Pancreas (tissue), 10 donors: ENCODE measurements around the gene DDC. TPM values are rescaled to one million over a fixed set of nuclear protein-coding genes. Genes with fewer than 3 reads are reported as not detected.
A peak's percentile ranks its signal among the peaks of the same experiment; 100 is the strongest.
"Not testable (repeated sequence)": the region's sequence is repeated elsewhere in the genome, so short reads cannot be mapped to it uniquely, and the experiment has no call there.

Source experiments
- ATAC-seq, 4 donors: fragments of 200-7000 bp; cut with Tn5 transposase; one replicate each; pipeline versions ENCODE4 v1.8.0 to v1.9.1; 2020; ENCODE audit warnings: mild to moderate bottlenecking in 4 of 4, moderate library complexity in 4 of 4
- DNase-seq, 6 donors: peaks; one replicate each; pipeline ENCODE4 v3.0.0-alpha.2; 2020
- FAIRE-seq: peaks from 2 replicates; lab custom pipeline; 2012; peaks lifted over from hg19 to GRCh38; lab: Jason Lieb, UNC
- H3K27ac ChIP-seq, 4 donors: fragments of 200-600 bp; sonication (generic); 1 replicate in 3 of 4; 2 replicates in 1 of 4; pipeline versions ENCODE4 v1.5.0 to v1.8.0; 2020
- H3K27me3 ChIP-seq, 4 donors: fragments of 200-600 bp; one replicate each; pipeline ENCODE4 v1.8.0; 2021
- H3K36me3 ChIP-seq, 3 donors: fragments of 200-600 bp; sonication (generic) in 1 of 3; one replicate each; pipeline versions ENCODE4 v1.5.0 to v1.8.0; 2020 to 2021
- H3K4me1 ChIP-seq, 3 donors: fragments of 200-600 bp; one replicate each; pipeline ENCODE4 v1.8.0; 2021
- H3K4me3 ChIP-seq, 4 donors: fragments of 200-600 bp; sonication (generic) in 2 of 4; one replicate each; pipeline versions ENCODE4 v1.5.0 to v1.8.0; 2020 to 2021
- H3K9me3 ChIP-seq, 4 donors: fragments of 200-600 bp; one replicate each; pipeline ENCODE4 v1.8.0; 2021
- WGBS, 2 donors: extraction: QIAGEN DNeasy Blood & Tissue Kit; methylation state at CpG; one replicate each; pipeline ENCODE4 v1.1.7; 2013; 5-methylcytosine and 5-hydroxymethylcytosine counted together
- intact Hi-C, 3 donors: fragments of 100-400 bp; cut with DNase I; formaldehyde crosslinking; loops; one replicate each; pipeline versions ENCODE4 v1.11.1 to v1.14.2; 2022
- polyA plus RNA-seq, 2 donors: library from polyadenylated mRNA; stranded (reverse); fragments of 200-250 nt; gene quantifications; one replicate each; pipeline ENCODE4 v1.2.3, GENCODE V29; 2013
- total RNA-seq, 6 donors: library from RNA; stranded (reverse); fragmentation: NEBNext Ultra II Directional in 4 of 6; extraction: Animal tissue kit (Norgen Biotek cat#: 25700) in 4 of 6; gene quantifications; one replicate each; pipeline versions ENCODE4 v1.2.1 to v1.2.4, GENCODE V29; 2021 to 2023
- TF ChIP-seq, protein P1 (sequence below), 4 donors: fragments of 200-600 bp; sonication (generic) in 3 of 4; IDR thresholded peaks; one replicate each; pipeline versions ENCODE4 v1.5.0 to v1.8.0; 2021; ENCODE audit warnings: antibody characterized with exemption in 4 of 4
- donor health status: healthy with polysubstance abuse.
- donor health status: DM: no; HTN: no; CAD: no; lungs with moderate emphysema.
- donor health status: DM: no; HTN: no; CAD: no.
- donor health status: control.
- donor health status: control.
- donor health status: Bipolar disorder and iron deficiency.
- donor health status: DM: yes; HTN: yes; CAD: no.
- donor health status: DM: no; HTN: no; CAD: no.
- donor health status: DM: no; HTN: no; CAD: no.
- donor health status: DM: yes; HTN: yes; CAD: no.

DDC gene
- total and polyA plus RNA-seq, 8 donors = 2.7 to 25.2 (median 12.0) TPM

DNA sequence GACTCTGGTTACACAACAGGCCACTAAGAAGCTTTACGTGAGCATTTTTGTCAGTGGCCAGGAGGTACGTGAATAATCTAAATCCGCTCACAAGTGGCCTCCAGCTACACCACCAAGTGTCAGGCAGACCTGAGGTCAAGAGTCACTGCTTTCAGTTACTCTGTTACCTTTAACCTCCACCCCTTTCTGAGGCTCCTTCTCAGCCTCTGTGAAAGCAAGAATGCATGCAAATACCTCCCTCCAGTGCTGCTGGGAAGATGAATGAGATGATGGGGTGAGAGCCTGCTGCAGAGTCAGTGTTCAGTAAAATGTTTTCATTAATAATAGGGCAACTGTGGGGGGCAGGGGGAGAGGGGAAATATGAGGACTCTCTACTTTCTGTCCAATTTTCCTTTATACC, 11.2 kb downstream of the DDC start:
- no peak for ATAC-seq
- intact Hi-C loops = no loop called here
- Histone ChIP-seq H3K27ac (no peak overlapping the region), H3K36me3 (no peaks in the 10 kb centered on the region), H3K4me3 (no peak overlapping the region), H3K4me1 (peaks cover 7 to 20% (median 14%) of the 10 kb centered on the region in 3 donors), H3K9me3 (no peaks in the 10 kb centered on the region), H3K27me3 (no peaks in the 10 kb centered on the region)
- no peak for FAIRE-seq
- TF ChIP-seq, protein P1, sequence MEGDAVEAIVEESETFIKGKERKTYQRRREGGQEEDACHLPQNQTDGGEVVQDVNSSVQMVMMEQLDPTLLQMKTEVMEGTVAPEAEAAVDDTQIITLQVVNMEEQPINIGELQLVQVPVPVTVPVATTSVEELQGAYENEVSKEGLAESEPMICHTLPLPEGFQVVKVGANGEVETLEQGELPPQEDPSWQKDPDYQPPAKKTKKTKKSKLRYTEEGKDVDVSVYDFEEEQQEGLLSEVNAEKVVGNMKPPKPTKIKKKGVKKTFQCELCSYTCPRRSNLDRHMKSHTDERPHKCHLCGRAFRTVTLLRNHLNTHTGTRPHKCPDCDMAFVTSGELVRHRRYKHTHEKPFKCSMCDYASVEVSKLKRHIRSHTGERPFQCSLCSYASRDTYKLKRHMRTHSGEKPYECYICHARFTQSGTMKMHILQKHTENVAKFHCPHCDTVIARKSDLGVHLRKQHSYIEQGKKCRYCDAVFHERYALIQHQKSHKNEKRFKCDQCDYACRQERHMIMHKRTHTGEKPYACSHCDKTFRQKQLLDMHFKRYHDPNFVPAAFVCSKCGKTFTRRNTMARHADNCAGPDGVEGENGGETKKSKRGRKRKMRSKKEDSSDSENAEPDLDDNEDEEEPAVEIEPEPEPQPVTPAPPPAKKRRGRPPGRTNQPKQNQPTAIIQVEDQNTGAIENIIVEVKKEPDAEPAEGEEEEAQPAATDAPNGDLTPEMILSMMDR (IDR thresholded peaks at IDR 0.05) = no peak
- 56 to 57% methylated on average over 3 of the region's 3 CpGs for WGBS, 2 donors
- no peak for DNase-seq

DNA sequence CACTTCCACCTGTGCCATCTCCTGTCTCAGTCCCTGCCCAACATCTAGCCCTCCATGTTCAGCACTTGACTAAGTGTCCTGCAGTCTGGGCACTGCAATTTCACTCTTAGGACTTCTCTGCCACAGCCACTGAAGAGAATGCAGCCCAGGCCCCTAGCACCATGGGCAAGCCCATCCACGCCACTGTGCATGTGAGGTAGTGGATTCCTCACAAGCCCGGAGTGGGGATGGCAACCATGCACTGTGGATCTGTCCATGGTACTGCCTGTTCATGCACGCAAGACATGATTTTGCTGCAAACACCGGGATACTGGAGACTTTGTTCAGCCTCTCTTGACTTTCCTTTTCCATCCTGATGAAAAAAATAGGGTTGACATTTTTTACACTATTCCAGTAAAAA, 12.3 kb downstream of the DDC start:
- no peaks in the 10 kb centered on the region for H3K27me3 ChIP-seq
- 32 to 34% methylated on average over 4 of the region's 4 CpGs for whole genome bisulfite sequencing, 2 donors
- peak; percentile 66 to 86 (median 73) for ATAC-seq
- no peak overlapping the region for H3K27ac ChIP-seq
- no peak for FAIRE-seq
- DNase-seq = peak in 4 of 6 donors; percentile 31 to 59 (median 46)
- intact Hi-C loops = no loop called here
- H3K36me3 ChIP-seq = no peaks in the 10 kb centered on the region
- H3K4me3 ChIP-seq = no peak overlapping the region
- TF ChIP-seq, protein P1 (IDR thresholded peaks at IDR 0.05) = no peak
- no peaks in the 10 kb centered on the region for H3K9me3 ChIP-seq
- peaks cover 7 to 20% (median 14%) of the 10 kb centered on the region in 3 donors for H3K4me1 ChIP-seq

DNA sequence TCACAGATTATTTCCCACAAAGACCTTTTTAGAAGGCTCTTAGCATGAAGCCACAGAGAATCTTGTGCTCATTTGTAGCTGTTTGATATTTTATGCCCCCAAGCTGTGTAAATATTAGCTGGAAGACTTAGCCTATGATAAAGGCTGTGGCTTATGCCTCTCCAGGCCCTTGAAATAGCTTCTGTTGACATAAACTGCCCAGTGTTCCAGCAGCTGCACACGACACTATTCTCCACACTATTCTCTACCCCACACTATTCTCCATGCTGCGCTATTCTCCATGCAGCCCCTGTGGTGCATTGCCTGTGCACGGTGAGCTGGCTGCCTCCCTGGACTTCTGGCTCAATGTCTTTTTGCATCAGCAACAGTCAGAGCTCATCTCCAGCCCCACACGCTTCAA, 13.1 kb downstream of the DDC start:
- Histone ChIP-seq H3K36me3 (no peaks in the 10 kb centered on the region), H3K4me1 (peaks cover 7 to 20% (median 14%) of the 10 kb centered on the region in 3 donors), H3K27ac (peak overlapping the region in 3 of 4 donors; percentile 28 to 64 (median 45)), H3K4me3 (no peak overlapping the region), H3K9me3 (no peaks in the 10 kb centered on the region), H3K27me3 (no peaks in the 10 kb centered on the region)
- WGBS, 2 donors = 30 to 40% methylated on average over 4 of the region's 4 CpGs
- intact Hi-C loops = no loop called here
- TF ChIP-seq, protein P1 (IDR thresholded peaks at IDR 0.05) = no peak
- no peak for FAIRE-seq
- DNase-seq = peak in 4 of 6 donors; percentile 38 to 71 (median 58)
- peak; percentile 97 to 99 (median 98) for ATAC-seq

DNA sequence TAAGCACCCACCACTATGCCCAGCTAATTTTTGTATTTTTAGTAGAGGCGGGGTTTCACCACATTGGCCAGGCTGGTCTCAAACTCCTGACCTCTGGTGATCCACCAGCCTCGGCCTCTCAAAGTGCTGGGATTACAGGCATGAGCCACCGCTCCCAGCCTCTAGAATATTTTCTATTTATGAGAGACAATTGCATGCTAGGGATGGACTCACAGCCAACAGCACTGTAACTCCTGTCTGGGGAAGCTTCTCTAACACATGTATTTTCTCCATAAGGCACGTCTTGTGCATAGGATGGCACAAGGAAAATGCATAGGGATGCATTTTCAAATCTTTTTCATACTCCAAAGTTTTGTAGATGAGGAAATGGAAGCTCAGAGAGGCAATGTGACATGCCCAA, 19.6 kb downstream of the DDC start:
- H3K4me1 ChIP-seq, H3K4me3 ChIP-seq, intact Hi-C loops, H3K27me3 ChIP-seq, DNase-seq, H3K36me3 ChIP-seq, H3K9me3 ChIP-seq, ATAC-seq, H3K27ac ChIP-seq, FAIRE-seq: not testable (repeated sequence)
- WGBS, 2 donors = 94 to 96% methylated on average over 4 of the region's 4 CpGs

DNA sequence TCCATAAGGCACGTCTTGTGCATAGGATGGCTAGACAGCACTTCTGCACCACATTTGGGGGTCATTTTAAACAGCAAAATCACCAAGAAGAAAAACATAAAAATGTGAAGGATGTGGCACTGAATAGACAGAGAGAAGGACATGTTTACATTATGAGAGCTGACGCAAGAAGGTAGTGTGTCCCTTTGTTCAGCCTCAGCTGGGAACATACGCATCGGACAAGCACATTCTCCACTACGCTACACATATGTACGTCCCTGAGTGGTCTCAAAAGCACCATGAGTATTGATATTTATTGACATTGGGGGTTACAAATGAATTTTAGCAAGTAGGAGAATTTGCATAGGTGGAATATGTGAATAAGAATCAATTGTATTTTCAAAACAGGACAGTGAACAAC, 20.2 kb downstream of the DDC start:
- Histone ChIP-seq H3K27me3 (no peaks in the 10 kb centered on the region), H3K4me3 (no peak overlapping the region), H3K4me1 (no peaks in the 10 kb centered on the region), H3K27ac (no peak overlapping the region), H3K9me3 (no peaks in the 10 kb centered on the region), H3K36me3 (no peaks in the 10 kb centered on the region)
- DNase-seq = no peak
- FAIRE-seq = no peak
- no peak for ATAC-seq
- intact Hi-C loops = no loop called here
- WGBS, 2 donors = 83 to 85% methylated on average over 6 of the region's 6 CpGs
- TF ChIP-seq, protein P1 (IDR thresholded peaks at IDR 0.05) = no peak
